Esophagus squamous epithelium (tissue), 5 donors: Measurements from ENCODE around the gene FMNL3. TPM values are rescaled to one million over a fixed set of nuclear protein-coding genes. Genes with fewer than 3 reads are reported as not detected.

Source experiments
- DNase-seq: peaks from one replicate; lab custom pipeline; 2025; lab: John Stamatoyannopoulos, UW
- H3K27ac ChIP-seq, 4 donors: fragments of 200-600 bp; sonication (generic); one replicate each; pipeline ENCODE4 v1.5.1; 2016 to 2019; ENCODE audit warnings: mild to moderate bottlenecking in 1 of 4
- H3K27me3 ChIP-seq, 4 donors: fragments of 200-600 bp; sonication (generic); 1 replicate in 3 of 4; 2 replicates in 1 of 4; pipeline versions ENCODE4 v1.5.1 to v1.6.0; 2017 to 2021; ENCODE audit warnings: antibody characterized with exemption in 1 of 4
- H3K36me3 ChIP-seq, 3 donors: fragments of 200-600 bp; sonication (generic); one replicate each; pipeline ENCODE4 v1.5.1; 2016 to 2019
- H3K4me1 ChIP-seq, 3 donors: fragments of 200-600 bp; sonication (generic); one replicate each; pipeline ENCODE4 v1.5.1; 2017 to 2019
- H3K4me3 ChIP-seq, 4 donors: fragments of 200-600 bp; sonication (generic); 1 replicate in 3 of 4; 2 replicates in 1 of 4; pipeline ENCODE4 v1.5.1; 2016 to 2019; ENCODE audit warnings: mild to moderate bottlenecking in 2 of 4, moderate library complexity in 1 of 4
- H3K9me3 ChIP-seq, 3 donors: fragments of 200-600 bp; sonication (generic); one replicate each; pipeline ENCODE4 v1.5.1; 2016 to 2019
- CTCF ChIP-seq, 6 experiments: fragments of 450-650 bp in 4 of 6; fragments of 200-600 bp in 2 of 6; sonication (generic) in 2 of 6; IDR thresholded peaks; one replicate each; pipeline ENCODE4 v1.5.1; 2016 to 2019; ENCODE audit warnings: antibody characterized with exemption in 6 of 6, mild to moderate bottlenecking in 4 of 6, moderate library complexity in 4 of 6
- POLR2A ChIP-seq, 4 donors: fragments of 450-650 bp; IDR thresholded peaks; one replicate each; pipeline ENCODE4 v1.6.1; 2017; ENCODE audit warnings: antibody characterized with exemption in 4 of 4, mild to moderate bottlenecking in 4 of 4, moderate library complexity in 3 of 4
- WGBS, 2 donors: methylation state at CpG; one replicate each; pipeline ENCODE4 v1.1.5; 2018; 5-methylcytosine and 5-hydroxymethylcytosine counted together
- intact Hi-C: fragments of 100-400 bp; cut with DNase I; formaldehyde crosslinking; loops from one replicate; pipeline ENCODE4 v1.15.0; 2022
- total RNA-seq, 4 donors: library from RNA; depleted of rRNA; stranded (reverse); fragments of >200 nt; gene quantifications; one replicate each; pipeline ENCODE4 v1.1.0, GENCODE V29; 2016
- donor health status: DM: yes; HTN: yes; CAD: no.

The FMNL3 gene
- total RNA-seq, 4 donors from 2014 or later = 5.2 to 7.6 (median 5.8) TPM

- 72 to 74% methylated on average over 6 of the region's 6 CpGs for WGBS, 2 donors
- Histone ChIP-seq H3K4me3 (no peak overlapping the region), H3K9me3 (no peaks in the 10 kb centered on the region), H3K36me3 (peaks cover 0 to 1% (median 0%) of the 10 kb centered on the region in 3 donors), H3K4me1 (peaks cover 11 to 40% (median 26%) of the 10 kb centered on the region in 3 donors), H3K27me3 (no peaks in the 10 kb centered on the region), H3K27ac (peak overlapping the region in 1 of 4 donors; percentile 3)
- TF ChIP-seq CTCF (IDR thresholded peaks at IDR 0.05) (peak in 1 of 6 experiments; percentile 9), POLR2A (IDR thresholded peaks at IDR 0.05) (no peak)
- intact Hi-C loops = no loop called here
- no peak for DNase-seq
Measured at GRCh38 chr12:49626169-49626835, 80.9 kb downstream of the FMNL3 start.

GRCh38 chr12:49624921-49625577 is 82.2 kb downstream of the FMNL3 start:
- 30 to 40% methylated on average over 4 of the region's 4 CpGs for WGBS, 2 donors
- no peak for TF ChIP-seq CTCF (IDR thresholded peaks at IDR 0.05)
- no peak for TF ChIP-seq POLR2A (IDR thresholded peaks at IDR 0.05)
- Histone ChIP-seq H3K9me3 (no peaks in the 10 kb centered on the region), H3K4me3 (no peak overlapping the region), H3K36me3 (no peaks in the 10 kb centered on the region), H3K27me3 (no peaks in the 10 kb centered on the region), H3K27ac (peak overlapping the region in 2 of 4 donors; percentile 31 to 89), H3K4me1 (peaks cover 11 to 45% (median 26%) of the 10 kb centered on the region in 3 donors)
- no peak for DNase-seq
- intact Hi-C loops = no loop called here

GRCh38 chr12:49623142-49623904 is 83.9 kb downstream of the FMNL3 start, which contains the start of gene PRPF40B:
Gene PRPF40B (plus strand): TSS chr12:49623561. CDS start chr12:49623591, 30 bp downstream.
- Histone ChIP-seq H3K27ac (peak within 1 kb of the TSS; percentile 70 to 92 (median 88)), H3K36me3 (no peaks in the 10 kb centered on the region), H3K4me1 (peaks cover 11 to 58% (median 26%) of the 10 kb centered on the region in 3 donors), H3K4me3 (peak within 1 kb of the TSS; percentile 47 to 72 (median 60)), H3K9me3 (no peaks in the 10 kb centered on the region), H3K27me3 (no peaks in the 10 kb centered on the region)
- intact Hi-C loops = no loop called here
- peak; percentile 57 for DNase-seq
- peak in 5 of 6 experiments; percentile 38 to 53 (median 42) for TF ChIP-seq CTCF (IDR thresholded peaks at IDR 0.05)
- TF ChIP-seq POLR2A (IDR thresholded peaks at IDR 0.05) = peak in 3 of 4 donors; percentile 35 to 86 (median 79)
- WGBS, 2 donors = 4 to 8% methylated on average over 5 to 7 of the region's 76 CpGs

GRCh38 chr12:49622501-49623141 is 84.6 kb downstream of the FMNL3 start:
- TF ChIP-seq CTCF (IDR thresholded peaks at IDR 0.05) (no peak), POLR2A (IDR thresholded peaks at IDR 0.05) (no peak)
- Histone ChIP-seq H3K4me1 (peaks cover 11 to 54% (median 23%) of the 10 kb centered on the region in 3 donors), H3K36me3 (no peaks in the 10 kb centered on the region), H3K27ac (peak overlapping the region; percentile 70 to 92 (median 88)), H3K4me3 (peak overlapping the region; percentile 47 to 72 (median 60)), H3K9me3 (no peaks in the 10 kb centered on the region), H3K27me3 (no peaks in the 10 kb centered on the region)
- no peak for DNase-seq
- intact Hi-C loops = no loop called here
- 1% methylated on average over 15 to 22 of the region's 22 CpGs for WGBS, 2 donors
